HK-2 (cell line): ENCODE results near the gene ABTB2.

Experiments
- DNase-seq: peaks from one replicate; pipeline ENCODE4 v3.0.0-alpha.2; 2018; ENCODE audit not compliant: unreplicated experiment

Gene ABTB2

DNA sequence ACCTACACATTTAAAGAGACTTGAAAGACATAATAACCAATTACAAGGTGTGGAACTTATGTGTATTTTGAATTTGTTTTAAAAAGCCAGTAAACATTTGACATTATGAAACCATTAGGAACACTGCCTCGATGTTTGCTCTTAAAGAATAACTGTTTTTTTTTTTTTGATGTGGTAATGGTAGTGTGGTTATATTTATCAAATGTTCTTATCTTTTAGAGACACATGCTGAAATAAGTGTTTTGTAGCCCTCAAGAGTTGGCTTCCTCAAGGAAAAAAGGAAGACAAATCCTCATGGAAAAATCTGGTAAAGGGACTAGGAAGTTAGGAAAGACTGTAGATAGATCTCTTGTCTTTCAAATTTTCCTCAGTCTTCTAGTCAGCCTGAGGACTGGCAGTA is 2.2 kb upstream of the ABTB2 start:
- DNase-seq = no peak

GRCh38 chr11:34359548-34359891 is 1.7 kb upstream of the ABTB2 start:
- DNase-seq = no peak

GRCh38 chr11:34358728-34359547 is 1.1 kb upstream of the ABTB2 start:
- peak; percentile 55 for DNase-seq

DNA sequence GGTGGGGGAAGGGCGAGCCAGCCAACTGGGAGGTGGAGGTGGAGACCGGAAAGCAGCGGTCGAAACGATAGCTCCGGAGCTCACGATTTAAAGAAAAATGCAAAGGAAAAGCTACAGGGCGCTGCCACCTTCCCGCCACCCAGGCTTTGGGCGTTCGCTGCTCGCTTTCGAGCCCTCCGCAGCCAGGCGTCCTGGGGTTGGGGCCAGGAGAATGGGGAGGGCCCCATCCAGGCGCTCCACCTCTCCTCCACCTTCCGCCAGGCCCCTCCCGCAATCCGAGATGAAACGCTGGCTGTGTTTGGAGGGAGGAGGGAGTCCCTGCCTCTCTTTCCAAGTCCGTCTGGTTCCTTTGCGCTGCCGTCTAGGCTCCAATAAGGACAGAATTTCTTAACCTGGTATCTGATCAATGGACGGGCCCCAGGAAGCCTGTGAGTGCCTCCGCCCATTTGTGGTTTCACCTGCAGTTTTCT is 483 bp upstream of the ABTB2 start:
- DNase-seq = peak; percentile 67

DNA sequence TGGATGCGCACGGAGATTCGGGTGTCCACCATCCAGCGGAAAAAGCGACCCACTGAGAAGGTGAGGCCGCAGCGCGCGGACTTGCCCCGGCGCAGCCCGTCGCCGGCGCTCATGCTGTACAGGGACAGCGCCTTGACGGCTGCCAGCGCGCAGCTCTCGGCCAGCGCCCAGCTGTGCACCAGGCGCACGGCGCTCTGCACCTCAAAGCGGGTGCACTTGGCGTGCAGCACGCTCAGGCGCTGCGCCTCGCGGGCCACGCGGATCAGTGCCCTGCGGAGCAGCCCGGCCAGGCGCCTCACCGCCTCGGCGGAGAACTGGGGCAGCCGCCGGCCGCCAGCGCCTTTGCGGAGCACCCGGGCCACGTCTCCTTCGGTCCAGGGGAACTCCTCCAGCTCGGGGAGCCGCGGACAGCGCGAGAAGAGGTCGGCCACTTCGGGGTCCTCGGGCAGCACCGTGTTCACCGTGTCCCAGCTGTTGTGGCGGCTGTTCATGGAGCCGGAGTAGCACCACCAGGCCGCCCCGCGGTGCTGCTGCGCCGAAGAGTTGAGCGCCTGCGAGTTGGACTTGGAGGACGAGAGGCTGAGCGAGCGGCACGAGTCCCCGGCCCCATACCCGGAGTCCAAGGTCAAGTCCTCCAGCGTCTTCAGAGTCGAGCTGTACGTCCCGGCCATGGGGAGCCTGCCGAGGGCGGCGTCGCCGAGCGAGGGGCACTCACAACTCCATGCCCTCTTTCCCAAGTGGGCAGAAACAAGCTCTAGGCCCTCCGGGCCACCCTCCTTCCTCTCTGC is 703 bp downstream of the ABTB2 start:
- peak; percentile 56 for DNase-seq

DNA sequence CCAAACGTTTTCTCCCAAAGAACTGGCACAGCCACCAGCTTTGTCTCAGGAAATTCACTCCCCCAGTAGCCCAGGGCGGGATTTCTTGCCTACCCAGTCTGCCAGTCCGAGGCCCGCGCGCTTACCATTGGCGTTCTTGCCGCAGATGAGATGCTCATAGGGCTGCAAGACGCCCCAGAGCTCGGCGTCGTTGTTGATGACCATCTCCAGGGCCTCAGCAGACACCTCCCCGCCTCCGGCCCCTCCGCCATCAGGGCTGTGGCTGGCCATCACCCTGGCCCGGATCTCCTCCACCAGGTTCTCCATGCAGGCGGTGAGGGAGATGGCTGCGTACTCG is 1.3 kb downstream of the ABTB2 start:
- DNase-seq = peak; percentile 34

GRCh38 chr11:34356130-34356529 is 1.7 kb downstream of the ABTB2 start:
- DNase-seq = no peak

DNA sequence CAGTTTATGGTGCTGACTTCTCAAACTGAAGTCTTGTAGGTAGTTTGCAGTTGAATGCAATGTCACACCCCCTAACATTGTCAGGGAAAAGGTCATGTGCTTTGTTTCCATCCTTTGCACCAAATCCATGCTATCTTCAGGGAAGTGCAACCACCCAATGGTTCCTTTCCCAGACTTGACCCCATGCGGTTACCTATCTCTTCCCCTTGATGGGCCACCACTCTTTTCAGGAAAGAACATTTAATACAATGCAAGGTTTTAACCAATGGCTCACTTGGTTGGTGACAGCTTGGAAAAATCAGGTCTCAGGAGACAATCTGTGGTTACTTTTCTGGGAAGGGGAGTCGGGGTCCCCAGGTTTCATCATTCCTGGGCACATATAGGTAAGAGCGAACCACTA is 2.1 kb downstream of the ABTB2 start:
- no peak for DNase-seq

DNA sequence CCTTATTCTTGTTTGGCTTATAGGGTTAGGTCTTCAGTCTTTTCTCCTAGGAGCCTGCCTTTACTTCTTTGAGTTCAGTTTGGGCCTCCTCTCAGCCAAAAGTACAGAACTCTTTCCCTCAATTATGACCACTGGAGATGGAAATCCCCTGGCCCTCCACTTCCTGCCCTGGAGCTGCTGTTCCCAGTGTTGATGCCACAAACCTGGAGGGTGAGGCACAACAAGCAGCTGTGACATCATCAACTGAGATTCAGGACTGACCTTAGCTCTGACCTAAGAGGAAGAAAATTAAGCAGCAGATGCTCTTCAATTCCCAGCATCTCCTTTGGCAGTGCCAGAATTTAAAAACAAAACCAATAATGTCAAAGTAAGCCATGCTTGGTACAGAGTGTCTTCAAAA is 3.0 kb downstream of the ABTB2 start:
- no peak for DNase-seq

GRCh38 chr11:34353881-34354280 is 3.9 kb downstream of the ABTB2 start:
- no peak for DNase-seq

DNA sequence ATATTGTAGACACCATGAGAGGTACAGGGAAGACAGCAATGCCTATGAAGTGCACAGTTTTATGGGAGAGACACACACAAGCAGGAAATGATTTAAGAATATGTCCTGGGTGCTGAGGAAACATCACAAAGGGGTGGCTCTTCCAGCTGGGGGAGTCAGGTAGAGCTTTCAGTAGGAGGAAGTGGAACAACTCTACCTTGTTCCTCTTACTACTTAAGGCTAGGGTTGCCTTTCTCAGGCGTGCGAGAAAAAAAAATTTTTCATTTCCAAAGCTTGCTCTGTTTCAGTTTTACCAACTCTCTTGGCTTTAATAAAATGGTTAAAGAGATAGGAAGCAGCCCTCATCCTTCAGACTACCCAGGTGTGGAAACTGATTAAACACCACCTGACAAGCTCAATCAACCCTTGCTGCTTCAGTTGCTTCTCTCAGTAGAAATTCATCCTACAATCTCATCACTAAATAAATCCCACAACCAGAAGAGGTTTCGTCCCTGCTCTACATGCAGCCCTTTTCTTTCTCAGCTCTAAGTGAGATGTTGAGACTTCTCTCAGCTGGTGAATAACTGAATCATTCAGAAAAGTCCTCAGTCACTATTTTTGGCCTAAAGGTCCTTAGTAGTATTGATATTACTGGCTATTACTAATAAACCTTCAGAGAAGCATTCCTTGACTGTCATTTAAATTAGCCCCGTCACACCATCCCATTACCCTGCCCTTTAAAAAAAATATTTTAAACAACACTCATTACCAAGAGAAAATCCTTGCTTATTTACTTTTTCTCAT is 5.9 kb downstream of the ABTB2 start:
- DNase-seq = no peak

DNA sequence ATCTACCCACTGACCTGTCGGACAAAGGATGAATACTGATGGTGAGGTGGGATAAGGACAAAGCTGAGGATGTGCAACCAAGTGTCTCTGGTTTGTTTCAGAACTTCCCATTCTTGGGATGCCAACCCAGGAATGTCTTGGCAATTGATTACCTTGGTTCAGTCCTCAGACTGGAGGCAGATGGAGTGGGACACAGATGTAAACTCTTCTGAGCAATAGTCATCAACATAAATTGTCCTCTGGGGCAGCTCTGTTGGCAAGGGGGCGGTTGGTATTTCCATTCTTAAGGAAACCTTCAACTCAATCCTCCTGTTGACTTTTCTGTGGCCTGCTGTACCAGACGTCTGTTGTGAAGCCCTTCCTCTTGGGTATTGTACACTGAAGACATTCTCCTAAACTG is 6.8 kb downstream of the ABTB2 start:
- no peak for DNase-seq

GRCh38 chr11:34349882-34350281 is 7.9 kb downstream of the ABTB2 start:
- DNase-seq = no peak

- no peak for DNase-seq
Observed at GRCh38 chr11:34348919-34349318, 8.9 kb downstream of the ABTB2 start.

- DNase-seq = no peak
Observed at GRCh38 chr11:34348096-34348495, 9.7 kb downstream of the ABTB2 start.

DNA sequence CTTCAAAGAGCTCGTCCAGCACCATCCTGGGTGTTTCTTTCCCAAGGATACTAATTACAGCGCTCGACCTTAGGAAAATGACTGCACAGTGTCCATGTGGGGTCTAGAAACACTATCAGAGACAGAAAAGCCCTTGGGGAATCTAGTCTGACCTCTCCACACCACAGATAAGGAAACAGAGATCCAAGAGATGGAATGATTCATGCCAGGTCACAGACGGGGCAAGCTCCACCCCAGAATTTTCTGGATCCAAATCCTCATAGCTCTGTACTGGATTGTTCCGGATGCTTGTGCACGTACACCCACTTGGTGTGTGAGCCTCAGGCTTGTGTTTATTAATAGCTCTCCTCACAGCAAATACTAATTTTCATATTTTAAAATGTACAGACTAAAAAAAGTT is 11.3 kb downstream of the ABTB2 start:
- no peak for DNase-seq

GRCh38 chr11:34345991-34346480 is 11.8 kb downstream of the ABTB2 start:
- no peak for DNase-seq

GRCh38 chr11:34345540-34345876 is 12.3 kb downstream of the ABTB2 start:
- no peak for DNase-seq

- peak; percentile 87 for DNase-seq
Observed at GRCh38 chr11:34344768-34345539, 12.9 kb downstream of the ABTB2 start.

GRCh38 chr11:34344410-34344767 is 13.4 kb downstream of the ABTB2 start:
- DNase-seq = no peak

DNA sequence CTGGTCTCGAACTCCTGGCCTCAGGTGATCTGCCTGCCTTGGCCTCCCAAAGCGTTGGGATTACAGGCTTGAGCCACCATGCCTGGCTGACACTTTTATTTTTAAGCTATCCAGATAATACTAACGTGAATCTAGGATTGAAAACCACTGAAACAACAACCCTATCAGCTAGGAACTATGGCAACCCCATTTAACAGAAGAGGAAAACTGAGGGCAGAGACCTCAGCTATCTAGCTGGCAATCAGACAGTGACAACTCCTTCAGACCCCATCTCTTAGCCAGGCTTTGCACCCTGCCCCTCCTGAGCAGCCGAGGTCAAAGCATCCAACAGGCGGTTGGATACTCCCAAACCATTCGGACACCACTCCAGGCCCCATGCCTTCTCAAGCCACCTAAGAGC is 14.1 kb downstream of the ABTB2 start:
- DNase-seq = no peak

DNA sequence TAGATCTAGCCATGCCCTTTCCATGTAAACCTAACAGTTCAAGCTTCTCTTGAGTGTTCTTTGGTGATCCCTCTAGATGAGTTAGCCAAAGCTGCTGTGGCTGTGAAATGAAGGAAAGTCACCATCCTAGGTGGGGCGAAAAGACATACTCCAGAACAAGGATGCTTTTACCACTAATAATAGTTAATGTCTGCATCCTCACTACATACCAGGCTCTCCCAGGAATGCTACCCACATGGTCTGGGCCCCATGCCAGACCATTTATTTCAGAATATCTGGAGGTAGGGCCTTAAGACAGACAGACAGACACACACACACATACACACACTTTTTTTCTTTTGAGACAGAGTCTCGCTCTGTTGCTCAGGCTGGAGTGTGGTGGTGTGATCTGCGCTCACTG is 14.7 kb downstream of the ABTB2 start:
- DNase-seq = peak; percentile 78
